T-helper 2 cell treated with Interferon-gamma antibody and Interleukin-4, amounts not matched to agents 5 μg/mL and 100 μg/mL, for 36 hours (primary cell): Measurements from ENCODE around the gene RNF2.
"Not testable (repeated sequence)": the region's sequence is repeated elsewhere in the genome, so short reads cannot be mapped to it uniquely, and the experiment has no call there.

Experiments
- DNase-seq: peaks from one replicate; pipeline ENCODE4 v3.0.0; 2021; ENCODE audit warnings: low spot score
- H3K27ac Mint-ChIP-seq: one replicate; pipeline ENCODE4 v1.8.0; 2021; ENCODE audit warnings: mild to moderate bottlenecking, mixed read lengths
- H3K27me3 Mint-ChIP-seq: one replicate; pipeline ENCODE4 v1.8.0; 2021; ENCODE audit warnings: low read depth, mixed read lengths
- H3K36me3 Mint-ChIP-seq: one replicate; pipeline ENCODE4 v1.8.0; 2021; ENCODE audit warnings: low read depth, mixed read lengths
- H3K4me1 Mint-ChIP-seq: one replicate; pipeline ENCODE4 v1.8.0; 2021; ENCODE audit warnings: low read depth, mixed read lengths
- H3K4me3 Mint-ChIP-seq: one replicate; pipeline ENCODE4 v1.8.0; 2022; ENCODE audit warnings: mild to moderate bottlenecking, moderate library complexity, mixed read lengths
- H3K9me3 Mint-ChIP-seq: one replicate; pipeline ENCODE4 v1.8.0; 2021; ENCODE audit warnings: mixed read lengths

The RNF2 gene

DNA sequence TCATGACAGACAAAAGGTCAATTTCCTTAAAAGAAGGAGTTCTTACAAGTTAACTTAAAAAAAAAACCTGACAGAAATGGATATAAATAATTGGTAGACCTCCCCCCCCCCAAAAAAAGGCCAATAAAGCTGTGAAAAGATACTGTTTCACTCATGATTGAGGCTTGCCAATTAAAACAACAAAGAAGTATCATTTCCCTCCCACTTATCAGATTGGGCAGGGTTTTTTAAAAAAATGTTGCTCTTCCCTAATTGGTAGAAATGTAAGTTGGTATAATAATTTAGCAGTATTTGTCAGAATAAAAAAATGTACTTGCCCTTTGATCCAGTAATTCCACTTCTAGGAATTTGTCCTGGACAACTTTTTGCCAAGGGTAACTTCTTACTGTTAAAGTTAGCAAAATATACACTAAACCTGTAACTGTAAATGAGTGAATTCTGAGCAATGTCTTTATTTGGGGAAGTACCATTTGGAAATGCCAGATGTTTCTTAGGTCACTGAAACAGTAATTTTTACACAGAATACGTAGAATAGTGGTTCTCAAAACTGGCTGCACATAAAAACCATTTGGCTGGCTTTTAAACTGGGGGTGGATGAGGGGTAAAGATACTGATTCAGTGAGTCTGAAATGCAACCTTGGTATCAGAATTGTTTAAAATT lies 17.5 kb downstream of the RNF2 start:
- Mint-ChIP-seq H3K27me3 (no peaks in the 10 kb centered on the region), H3K27ac (no peak overlapping the region), H3K4me3 (no peak overlapping the region), H3K9me3 (peaks cover 18% of the 10 kb centered on the region), H3K36me3 (peaks cover 22% of the 10 kb centered on the region), H3K4me1 (peaks cover 14% of the 10 kb centered on the region)
- no peak for DNase-seq

GRCh38 chr1:185063719-185064118 lies 18.4 kb downstream of the RNF2 start:
- Mint-ChIP-seq H3K4me3 (no peak overlapping the region), H3K9me3 (peaks cover 18% of the 10 kb centered on the region), H3K27ac (no peak overlapping the region), H3K4me1 (peaks cover 15% of the 10 kb centered on the region), H3K36me3 (peaks cover 22% of the 10 kb centered on the region), H3K27me3 (no peaks in the 10 kb centered on the region)
- no peak for DNase-seq

- H3K36me3 Mint-ChIP-seq, result peaks cover 22% of the 10 kb centered on the region
- H3K27me3 Mint-ChIP-seq, H3K27ac Mint-ChIP-seq, H3K4me3 Mint-ChIP-seq, DNase-seq: not testable (repeated sequence)
- peaks cover 18% of the 10 kb centered on the region for H3K9me3 Mint-ChIP-seq
- H3K4me1 Mint-ChIP-seq, result peaks cover 15% of the 10 kb centered on the region
Observed at GRCh38 chr1:185065006-185065405, 19.6 kb downstream of the RNF2 start.

DNA sequence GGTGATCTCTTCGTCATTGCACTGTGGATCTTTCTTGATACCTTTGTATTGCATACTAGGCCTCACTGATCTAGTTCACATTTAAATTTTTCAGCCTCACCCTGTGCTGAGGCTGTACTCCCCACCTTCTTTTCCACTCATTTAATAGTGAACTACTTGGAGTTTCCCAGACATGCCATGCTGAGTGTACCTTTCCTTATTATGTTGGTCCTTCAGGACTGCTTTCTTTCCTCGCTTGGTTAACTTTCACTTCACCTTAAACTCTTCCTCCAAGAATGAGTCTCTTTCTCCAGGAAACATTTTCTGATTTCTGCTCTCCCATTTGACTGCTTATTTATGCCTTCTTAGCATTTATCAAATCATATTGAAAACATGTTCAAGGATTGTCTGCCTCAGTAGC lies 20.8 kb downstream of the RNF2 start:
- H3K9me3 Mint-ChIP-seq, result peaks cover 18% of the 10 kb centered on the region
- H3K4me3 Mint-ChIP-seq, result no peak overlapping the region
- peaks cover 22% of the 10 kb centered on the region for H3K36me3 Mint-ChIP-seq
- no peaks in the 10 kb centered on the region for H3K27me3 Mint-ChIP-seq
- no peak for DNase-seq
- H3K27ac Mint-ChIP-seq, result no peak overlapping the region
- H3K4me1 Mint-ChIP-seq, result peaks cover 15% of the 10 kb centered on the region

GRCh38 chr1:185068341-185068740 lies 23.0 kb downstream of the RNF2 start:
- peaks cover 13% of the 10 kb centered on the region for H3K9me3 Mint-ChIP-seq

DNA sequence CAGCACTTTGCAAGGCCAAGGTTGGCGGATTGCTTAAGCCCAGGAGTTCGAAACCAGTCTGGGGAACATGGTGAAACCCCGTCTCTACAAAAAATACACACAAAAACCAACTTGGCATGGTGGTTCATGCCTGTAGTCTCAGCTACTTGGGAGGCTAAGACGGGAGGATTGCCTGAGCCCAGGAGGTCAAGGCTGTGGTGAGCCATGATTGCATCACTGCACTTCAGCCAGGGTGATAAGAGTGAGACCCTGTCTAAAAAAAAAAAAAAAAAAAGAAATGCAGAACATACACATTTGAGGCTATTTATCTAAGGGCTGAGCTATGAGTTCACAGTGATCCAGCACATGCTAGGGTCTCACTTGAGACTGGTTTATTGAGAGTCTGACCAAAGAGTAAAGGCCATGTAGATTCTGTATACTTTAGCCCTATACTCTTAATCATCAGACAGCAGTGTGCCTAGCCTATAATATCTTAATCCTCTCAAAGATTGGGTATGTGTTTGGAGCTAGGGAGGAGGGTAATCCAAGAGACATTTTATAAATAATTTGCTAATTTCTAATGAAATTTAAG lies 23.9 kb downstream of the RNF2 start:
- Mint-ChIP-seq H3K4me1 (peaks cover 12% of the 10 kb centered on the region), H3K27ac (no peak overlapping the region), H3K4me3 (no peak overlapping the region), H3K27me3 (no peaks in the 10 kb centered on the region), H3K36me3 (peaks cover 10% of the 10 kb centered on the region), H3K9me3 (peaks cover 5% of the 10 kb centered on the region)
- DNase-seq, result no peak

More at GRCh38 chr1:185068341-185068740, 23.0 kb downstream of the RNF2 start:
- DNase-seq, result no peak
- Mint-ChIP-seq H3K4me3 (no peak overlapping the region), H3K4me1 (peaks cover 12% of the 10 kb centered on the region), H3K27me3 (no peaks in the 10 kb centered on the region), H3K27ac (no peak overlapping the region), H3K36me3 (peaks cover 19% of the 10 kb centered on the region)

GRCh38 chr1:185070051-185070450 lies 24.7 kb downstream of the RNF2 start:
- H3K36me3 Mint-ChIP-seq, result peaks cover 10% of the 10 kb centered on the region
- no peak for DNase-seq
- no peaks in the 10 kb centered on the region for H3K27me3 Mint-ChIP-seq
- H3K4me1 Mint-ChIP-seq, result peaks cover 12% of the 10 kb centered on the region
- no peak overlapping the region for H3K27ac Mint-ChIP-seq
- no peaks in the 10 kb centered on the region for H3K9me3 Mint-ChIP-seq
- H3K4me3 Mint-ChIP-seq, result no peak overlapping the region

DNA sequence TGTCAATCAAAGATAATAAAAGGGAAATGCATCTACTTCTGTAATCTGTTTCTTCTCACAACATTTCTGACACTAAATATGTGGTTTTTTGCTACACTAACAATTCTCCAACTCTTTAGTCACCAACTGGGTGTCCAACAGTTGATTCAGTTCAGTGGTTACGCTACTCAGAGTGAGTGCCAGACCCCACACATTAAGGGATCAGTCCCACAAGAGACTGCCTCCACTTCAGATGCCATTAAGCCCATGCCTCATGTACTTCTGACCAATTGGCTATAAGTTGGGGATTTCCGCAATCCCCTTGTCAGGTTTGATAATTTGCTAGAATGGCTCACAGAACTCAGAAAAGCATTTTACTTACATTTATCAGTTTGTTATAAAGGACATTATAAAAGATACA lies 28.4 kb downstream of the RNF2 start:
- Mint-ChIP-seq H3K4me3 (no peak overlapping the region), H3K4me1 (no peaks in the 10 kb centered on the region), H3K27me3 (no peaks in the 10 kb centered on the region), H3K36me3 (no peaks in the 10 kb centered on the region), H3K9me3 (no peaks in the 10 kb centered on the region), H3K27ac (no peak overlapping the region)
- no peak for DNase-seq

GRCh38 chr1:185074307-185074706 lies 28.9 kb downstream of the RNF2 start:
- no peak overlapping the region for H3K27ac Mint-ChIP-seq
- H3K4me3 Mint-ChIP-seq, result no peak overlapping the region
- H3K27me3 Mint-ChIP-seq, result no peaks in the 10 kb centered on the region
- no peaks in the 10 kb centered on the region for H3K36me3 Mint-ChIP-seq
- H3K4me1 Mint-ChIP-seq, result no peaks in the 10 kb centered on the region
- DNase-seq, result no peak
- H3K9me3 Mint-ChIP-seq, result no peaks in the 10 kb centered on the region

- no peaks in the 10 kb centered on the region for H3K36me3 Mint-ChIP-seq
- H3K4me3 Mint-ChIP-seq, result no peak overlapping the region
- no peak for DNase-seq
- no peaks in the 10 kb centered on the region for H3K9me3 Mint-ChIP-seq
- H3K27ac Mint-ChIP-seq, result no peak overlapping the region
- H3K27me3 Mint-ChIP-seq, result no peaks in the 10 kb centered on the region
- H3K4me1 Mint-ChIP-seq, result no peaks in the 10 kb centered on the region
Observed at GRCh38 chr1:185075476-185075875, 30.1 kb downstream of the RNF2 start.

DNA sequence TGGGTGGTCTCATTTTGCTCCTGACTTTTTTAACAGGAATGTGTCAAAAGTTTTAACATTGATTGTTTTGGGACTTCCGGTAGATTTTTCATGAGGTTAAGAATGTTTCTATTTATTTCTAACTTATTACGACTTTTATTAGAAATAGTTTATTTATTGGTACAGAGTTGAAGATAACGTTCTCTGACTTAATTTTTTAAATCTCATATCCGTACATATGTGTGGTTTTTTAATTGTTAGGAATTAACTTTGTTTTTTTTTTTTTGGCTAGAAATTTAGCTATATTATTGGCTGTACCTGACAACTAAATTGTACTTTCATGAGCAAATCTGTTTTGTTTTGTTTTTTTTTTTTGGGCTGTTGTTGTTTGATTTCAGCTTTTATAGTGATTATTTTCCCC lies 32.0 kb downstream of the RNF2 start:
- Mint-ChIP-seq H3K9me3 (no peaks in the 10 kb centered on the region), H3K4me3 (no peak overlapping the region), H3K27ac (no peak overlapping the region), H3K36me3 (no peaks in the 10 kb centered on the region), H3K27me3 (no peaks in the 10 kb centered on the region), H3K4me1 (no peaks in the 10 kb centered on the region)
- DNase-seq, result no peak

GRCh38 chr1:185080422-185080821 lies 35.1 kb downstream of the RNF2 start:
- no peaks in the 10 kb centered on the region for H3K36me3 Mint-ChIP-seq
- H3K9me3 Mint-ChIP-seq, result no peaks in the 10 kb centered on the region
- no peak overlapping the region for H3K27ac Mint-ChIP-seq
- no peak for DNase-seq
- no peak overlapping the region for H3K4me3 Mint-ChIP-seq
- no peaks in the 10 kb centered on the region for H3K4me1 Mint-ChIP-seq
- H3K27me3 Mint-ChIP-seq, result no peaks in the 10 kb centered on the region

DNA sequence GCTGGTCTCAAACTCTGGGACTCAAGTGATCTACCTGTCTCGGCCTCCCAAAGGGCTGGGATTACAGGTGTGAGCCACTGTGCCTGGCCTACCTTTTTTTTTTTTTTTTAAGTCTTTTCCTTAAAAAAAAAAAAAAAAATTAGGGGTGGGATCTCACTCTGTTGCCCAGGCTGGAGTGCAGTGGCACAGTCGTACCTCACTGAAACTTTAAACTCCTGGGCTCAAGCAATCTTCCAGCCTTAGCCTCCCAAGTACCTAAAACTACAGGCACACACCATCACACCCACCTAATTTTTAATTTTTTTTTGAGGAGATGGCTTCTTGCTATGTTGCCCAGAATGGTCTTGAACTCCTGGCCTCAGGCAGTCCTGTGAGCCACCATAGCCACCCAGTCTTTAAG lies 38.5 kb downstream of the RNF2 start:
- Mint-ChIP-seq H3K4me3 (no peak overlapping the region), H3K4me1 (no peaks in the 10 kb centered on the region), H3K9me3 (no peaks in the 10 kb centered on the region), H3K27ac (no peak overlapping the region), H3K36me3 (peaks cover 10% of the 10 kb centered on the region), H3K27me3 (no peaks in the 10 kb centered on the region)
- no peak for DNase-seq

DNA sequence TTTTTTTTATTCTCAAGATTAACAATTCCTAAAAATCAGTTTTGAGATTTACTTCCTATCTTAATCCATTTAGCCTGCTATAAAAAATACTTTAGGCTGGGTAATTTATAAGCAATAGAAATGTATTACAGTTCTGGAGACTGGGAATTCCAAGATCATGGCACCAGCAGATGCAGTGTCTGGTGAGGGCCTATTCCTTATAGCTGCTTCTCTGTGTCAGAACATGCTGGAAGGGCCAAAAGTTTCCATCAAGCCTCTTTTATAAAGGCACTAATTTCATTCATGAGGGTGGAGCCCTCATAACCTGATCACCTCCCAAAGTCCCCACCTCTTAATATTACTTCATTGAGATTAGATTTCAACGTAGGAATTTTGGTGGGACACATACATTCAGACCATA lies 41.7 kb downstream of the RNF2 start:
- no peaks in the 10 kb centered on the region for H3K4me1 Mint-ChIP-seq
- no peak overlapping the region for H3K27ac Mint-ChIP-seq
- no peak overlapping the region for H3K4me3 Mint-ChIP-seq
- no peak for DNase-seq
- peaks cover 17% of the 10 kb centered on the region for H3K36me3 Mint-ChIP-seq
- no peaks in the 10 kb centered on the region for H3K27me3 Mint-ChIP-seq
- no peaks in the 10 kb centered on the region for H3K9me3 Mint-ChIP-seq

DNA sequence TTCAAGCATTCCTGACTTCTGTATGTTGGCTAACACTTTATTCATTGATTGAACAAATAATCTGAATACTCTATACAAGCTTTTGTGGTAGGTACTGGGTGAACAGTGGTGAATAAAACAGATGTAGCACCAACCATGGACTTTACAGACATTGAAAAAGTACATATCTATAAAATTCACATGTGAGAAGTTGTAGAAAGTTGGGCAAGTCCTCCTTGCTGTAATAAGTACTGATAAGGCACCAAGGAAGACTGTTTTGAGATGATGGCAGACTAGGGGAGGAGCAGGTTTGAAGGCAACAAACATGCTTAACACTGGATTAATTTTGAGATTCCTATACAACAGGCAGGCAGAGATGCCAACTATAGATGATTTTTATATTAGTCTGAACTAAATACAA lies 42.4 kb downstream of the RNF2 start:
- H3K4me3 Mint-ChIP-seq, result no peak overlapping the region
- H3K4me1 Mint-ChIP-seq, result no peaks in the 10 kb centered on the region
- H3K9me3 Mint-ChIP-seq, result no peaks in the 10 kb centered on the region
- H3K36me3 Mint-ChIP-seq, result peaks cover 17% of the 10 kb centered on the region
- H3K27me3 Mint-ChIP-seq, result no peaks in the 10 kb centered on the region
- no peak overlapping the region for H3K27ac Mint-ChIP-seq
- DNase-seq, result no peak
